ENCODE data around the gene ARHGAP6.

- TF ChIP-seq MAX (IDR thresholded peaks at IDR 0.05; ENCODE audit: low read depth, low read length) (no peak), CTCF (IDR thresholded peaks at IDR 0.05; ENCODE audit: low read depth, low read length) (no peak), POLR2A (IDR thresholded peaks at IDR 0.05; ENCODE audit: extremely low read depth, insufficient read length) (no peak), MYC (IDR thresholded peaks at IDR 0.05; ENCODE audit: low read depth, low read length) (no peak)
Measured at GRCh38 chrX:11683057-11683456, 17.3 kb upstream of the ARHGAP6 start.
